GM10266 (cell line): ENCODE data around the gene YIPF1.

Source experiments
- DNase-seq: peaks from one replicate; pipeline ENCODE4 v3.0.0; 2012; ENCODE audit errors: extremely low spot score
- TF ChIP-seq, protein P1 (sequence below): IDR thresholded peaks from 2 replicates; pipeline ENCODE4 v1.5.1; 2012; ENCODE audit warnings: mild to moderate bottlenecking, low read depth; ENCODE audit not compliant: control insufficient read depth, insufficient read depth; ENCODE audit errors: missing control alignments

YIPF1 gene

DNA sequence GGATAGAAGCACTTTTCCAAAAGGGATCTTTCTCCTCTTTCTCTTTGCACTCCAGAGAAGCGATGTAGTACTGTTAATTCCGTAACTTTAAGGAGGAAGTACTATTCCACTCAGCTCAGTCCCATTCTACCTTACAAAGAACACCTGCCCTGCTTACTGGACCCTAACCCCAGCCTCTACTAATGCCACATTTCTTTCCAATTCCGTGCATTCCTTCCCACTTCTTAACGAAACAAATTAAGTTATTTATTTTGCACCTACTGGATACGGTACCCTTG lies 52.0 kb downstream of the YIPF1 start:
- TF ChIP-seq, protein P1, sequence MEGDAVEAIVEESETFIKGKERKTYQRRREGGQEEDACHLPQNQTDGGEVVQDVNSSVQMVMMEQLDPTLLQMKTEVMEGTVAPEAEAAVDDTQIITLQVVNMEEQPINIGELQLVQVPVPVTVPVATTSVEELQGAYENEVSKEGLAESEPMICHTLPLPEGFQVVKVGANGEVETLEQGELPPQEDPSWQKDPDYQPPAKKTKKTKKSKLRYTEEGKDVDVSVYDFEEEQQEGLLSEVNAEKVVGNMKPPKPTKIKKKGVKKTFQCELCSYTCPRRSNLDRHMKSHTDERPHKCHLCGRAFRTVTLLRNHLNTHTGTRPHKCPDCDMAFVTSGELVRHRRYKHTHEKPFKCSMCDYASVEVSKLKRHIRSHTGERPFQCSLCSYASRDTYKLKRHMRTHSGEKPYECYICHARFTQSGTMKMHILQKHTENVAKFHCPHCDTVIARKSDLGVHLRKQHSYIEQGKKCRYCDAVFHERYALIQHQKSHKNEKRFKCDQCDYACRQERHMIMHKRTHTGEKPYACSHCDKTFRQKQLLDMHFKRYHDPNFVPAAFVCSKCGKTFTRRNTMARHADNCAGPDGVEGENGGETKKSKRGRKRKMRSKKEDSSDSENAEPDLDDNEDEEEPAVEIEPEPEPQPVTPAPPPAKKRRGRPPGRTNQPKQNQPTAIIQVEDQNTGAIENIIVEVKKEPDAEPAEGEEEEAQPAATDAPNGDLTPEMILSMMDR: no peak
- DNase-seq: no peak

DNA sequence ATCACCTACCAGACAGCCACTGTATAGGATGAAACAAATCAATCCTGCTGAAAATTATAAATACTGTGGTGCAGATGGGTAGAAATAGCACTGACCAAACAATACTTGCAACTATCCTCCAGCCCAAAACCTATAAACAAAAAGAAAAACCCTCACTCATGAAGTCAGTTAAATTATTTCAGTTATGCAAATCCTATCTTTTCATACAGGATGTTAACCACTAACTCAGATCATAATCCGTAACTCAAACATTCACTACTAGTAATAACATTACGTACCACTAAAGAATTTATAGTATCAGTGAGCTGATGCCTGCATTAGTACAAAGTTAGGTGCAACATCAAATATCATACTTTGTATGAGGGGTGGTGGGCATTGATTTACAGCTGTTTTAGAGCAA lies 54.1 kb downstream of the YIPF1 start:
- TF ChIP-seq, protein P1: no peak
- DNase-seq: peak; percentile 38

DNA sequence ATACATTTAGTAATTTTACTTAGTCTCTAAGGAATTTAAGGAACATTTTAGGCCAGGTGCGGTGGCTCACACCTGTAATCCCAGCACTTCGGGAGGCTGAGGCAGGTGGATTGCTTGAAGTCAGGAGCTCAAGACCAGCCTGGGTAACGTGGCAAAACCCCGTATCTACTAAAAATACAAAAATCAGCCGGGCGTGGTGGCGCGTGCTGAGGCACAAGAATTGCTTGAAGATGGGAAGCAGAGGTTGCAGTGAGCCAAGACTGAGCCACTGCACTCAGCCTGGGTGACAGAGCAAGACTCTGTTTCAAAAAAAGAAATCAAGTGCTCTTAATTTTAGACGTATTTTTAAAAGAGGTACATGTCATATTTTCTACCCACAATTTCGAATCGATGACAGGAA lies 54.8 kb downstream of the YIPF1 start:
- DNase-seq: no peak
- TF ChIP-seq, protein P1: no peak

DNA sequence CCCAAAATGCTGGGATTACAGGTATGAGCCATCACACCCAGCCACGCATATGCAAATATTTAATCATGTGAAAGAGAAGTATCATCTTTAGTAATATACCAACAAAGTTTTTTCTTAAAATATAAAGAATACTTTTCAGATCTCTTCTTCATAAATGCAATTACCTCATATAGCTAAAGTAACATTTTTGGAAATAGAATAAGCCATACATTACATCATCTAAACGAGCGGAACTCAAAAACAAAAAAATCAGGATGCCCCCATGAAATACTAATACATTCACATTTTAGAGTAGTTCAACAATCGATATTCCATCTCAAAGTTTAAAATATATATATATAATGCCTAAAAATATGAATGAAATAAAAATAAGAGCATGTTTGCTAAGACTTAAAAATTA lies 56.2 kb downstream of the YIPF1 start:
- TF ChIP-seq, protein P1: no peak
- DNase-seq: no peak

DNA sequence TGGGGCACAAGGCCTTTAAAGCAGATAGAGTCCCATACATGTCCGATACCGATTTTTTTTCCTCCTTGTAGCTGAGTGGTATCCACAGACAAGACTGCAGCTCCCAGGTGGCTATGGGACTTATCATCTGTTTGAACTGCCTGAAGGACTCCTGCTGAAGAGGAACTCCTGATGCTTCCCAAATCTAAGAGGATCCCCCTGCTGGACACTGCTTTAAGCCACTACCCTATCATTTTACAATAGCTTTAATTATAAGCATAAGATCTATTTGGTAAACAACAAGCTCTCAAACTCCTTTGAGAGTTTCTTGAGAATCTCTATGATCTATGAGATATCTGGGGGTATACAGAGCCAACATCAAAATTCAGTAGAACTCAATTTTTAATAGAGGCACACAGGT lies 63.2 kb downstream of the YIPF1 start:
- DNase-seq: no peak
- TF ChIP-seq, protein P1: no peak

DNA sequence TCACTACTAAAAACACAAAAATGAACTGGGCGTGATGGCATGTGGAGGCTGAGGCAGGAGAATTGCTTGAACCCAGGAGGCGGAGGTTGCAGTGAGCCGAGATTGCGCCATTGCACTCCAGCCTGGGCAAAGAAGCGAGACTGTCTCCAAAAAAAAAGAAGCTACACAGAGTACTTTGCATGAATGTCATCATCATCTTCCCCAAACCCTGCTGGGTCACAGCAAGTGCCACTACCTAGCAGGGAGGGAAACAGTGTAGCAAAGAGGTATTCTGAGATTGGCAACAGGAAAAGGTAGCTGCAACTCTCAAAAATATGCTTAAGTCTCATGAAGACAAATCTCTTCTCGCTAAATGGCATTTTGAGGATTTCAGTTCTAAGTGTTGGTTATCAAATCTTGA lies 64.3 kb downstream of the YIPF1 start:
- TF ChIP-seq, protein P1: no peak
- DNase-seq: no peak

DNA sequence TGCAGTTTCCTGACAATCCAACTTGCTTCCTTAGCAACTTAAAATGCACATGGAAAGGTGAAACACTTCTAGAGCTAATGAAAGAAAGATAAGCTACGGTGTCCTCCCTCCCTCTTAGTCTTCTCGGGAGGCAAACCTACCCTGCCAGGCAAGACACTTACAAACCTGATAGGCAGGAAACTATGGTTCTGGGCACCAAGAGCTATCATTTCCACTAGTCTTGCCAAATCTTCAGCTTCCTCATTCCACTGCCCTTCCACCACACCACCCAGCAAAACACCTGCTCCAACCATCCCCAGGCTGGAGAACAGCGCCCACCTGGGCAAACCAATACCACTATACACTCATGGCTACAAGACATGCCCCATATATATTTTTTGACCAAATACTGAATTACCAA lies 66.7 kb downstream of the YIPF1 start:
- TF ChIP-seq, protein P1: no peak
- DNase-seq: no peak
